A549 (cell line): ENCODE results near the gene BID. TPM values are rescaled to one million over a fixed set of nuclear protein-coding genes. Genes with fewer than 3 reads are reported as not detected.

Source experiments
- ATAC-seq, 2 experiments: fragments of 200-7000 bp in 1 of 2; fragments of >200 bp in 1 of 2; cut with Nextera tagmentation in 1 of 2; cut with Tn5 transposase in 1 of 2; 3 replicates each; pipeline versions ENCODE4 v1.8.0 to v1.9.1; 2018 to 2020; ENCODE audit warnings: mild to moderate bottlenecking in 1 of 2, moderate library complexity in 1 of 2
- CTCF ChIA-PET: fragments of 300-600 bp; sonication (Branson Sonifier 250); formaldehyde crosslinking; extraction: SDS; loops from one replicate; lab custom pipeline; 2021; ENCODE audit warnings: antibody characterized with exemption, inconsistent platforms; lab: Yijun Ruan, JAX
- POLR2A ChIA-PET: fragments of 350-600 bp; formaldehyde crosslinking; extraction: SDS; loops from one replicate; lab custom pipeline; 2021; ENCODE audit warnings: antibody characterized with exemption, inconsistent platforms; lab: Yijun Ruan, JAX
- DNase-seq, 2 experiments: peaks; one replicate each; pipeline versions ENCODE4 v3.0.0 to v3.0.0-alpha.2; 2011 to 2016; ENCODE audit warnings: low read depth in 1 of 2, low spot score in 1 of 2
- FAIRE-seq: peaks from 2 replicates; lab custom pipeline; 2011; peaks lifted over from hg19 to GRCh38; lab: Jason Lieb, UNC
- H3K27ac ChIP-seq, 2 experiments: fragments of >200 bp; sonication (Bioruptor Twin); formaldehyde crosslinking; 3 replicates each; pipeline ENCODE4 v1.5.1; 2016 to 2017
- H3K4me1 ChIP-seq: fragments of >200 bp; sonication (Bioruptor Twin); formaldehyde crosslinking; 3 replicates; pipeline ENCODE4 v1.6.1; 2016
- H3K4me2 ChIP-seq: fragments of >200 bp; sonication (Bioruptor Twin); formaldehyde crosslinking; 3 replicates; pipeline ENCODE4 v1.6.1; 2016
- H3K4me3 ChIP-seq: fragments of >200 bp; sonication (Bioruptor Twin); formaldehyde crosslinking; 3 replicates; pipeline ENCODE4 v1.5.1; 2016
- H3K9me3 ChIP-seq: fragments of >200 bp; sonication (Bioruptor Twin); formaldehyde crosslinking; 3 replicates; pipeline ENCODE4 v1.6.1; 2016
- BCL3 ChIP-seq: fragments of >200 bp; sonication (Bioruptor Twin); formaldehyde crosslinking; IDR thresholded peaks from 3 replicates; pipeline ENCODE4 v1.6.1; 2016
- BHLHE40 ChIP-seq: IDR thresholded peaks from 2 replicates; pipeline ENCODE4 v1.6.1; 2012; ENCODE audit warnings: low read depth, low read length, inconsistent platforms
- CBX8 ChIP-seq: fragments of 200-600 bp; sonication (generic); IDR thresholded peaks from 2 replicates; pipeline ENCODE4 v1.6.1; 2016
- CEBPB ChIP-seq, 2 experiments: fragments of >200 bp in 1 of 2; sonication (Bioruptor Twin) in 1 of 2; formaldehyde crosslinking in 1 of 2; IDR thresholded peaks; 2 replicates each; pipeline ENCODE4 v1.6.1; 2012 to 2016
- CTCF ChIP-seq: fragments of >200 bp; sonication (Bioruptor Twin); formaldehyde crosslinking; IDR thresholded peaks from 3 replicates; pipeline ENCODE4 v1.5.1; 2016
- EP300 ChIP-seq, 2 experiments: fragments of >200 bp; sonication (Bioruptor Twin); formaldehyde crosslinking; IDR thresholded peaks; 2 replicates in 1 of 2; 3 replicates in 1 of 2; pipeline ENCODE4 v1.6.1; 2016 to 2017
- ESRRA ChIP-seq: fragments of 150-350 bp; IDR thresholded peaks from 2 replicates; pipeline ENCODE4 v1.6.1; 2014; ENCODE audit warnings: mild to moderate bottlenecking, low read length, borderline replicate concordance
- HOXB13 ChIP-seq: fragments of 250-450 bp; sonication (Bioruptor Pico); IDR thresholded peaks from 2 replicates; pipeline ENCODE4 v1.5.0; 2020; ENCODE audit warnings: low read depth, mild to moderate bottlenecking, moderate library complexity
- HOXB5 ChIP-seq: fragments of 250-450 bp; sonication (Bioruptor Pico); IDR thresholded peaks from 2 replicates; pipeline ENCODE4 v1.5.0; 2020; ENCODE audit warnings: mild to moderate bottlenecking, moderate library complexity
- JUNB ChIP-seq: fragments of >200 bp; sonication (Bioruptor Twin); formaldehyde crosslinking; IDR thresholded peaks from 2 replicates; pipeline ENCODE4 v1.6.1; 2016
- KDM5A ChIP-seq: fragments of 200-600 bp; sonication (generic); IDR thresholded peaks from 2 replicates; pipeline ENCODE4 v1.6.1; 2016; ENCODE audit warnings: antibody characterized with exemption, mild to moderate bottlenecking
- MAX ChIP-seq: IDR thresholded peaks from 2 replicates; pipeline ENCODE4 v1.6.1; 2012
- MAZ ChIP-seq: fragments of 150-350 bp; IDR thresholded peaks from 2 replicates; pipeline ENCODE4 v1.6.1; 2014; ENCODE audit warnings: antibody characterized with exemption, low read depth, low read length, borderline replicate concordance
- NFE2L2 ChIP-seq: fragments of 150-350 bp; conservative IDR thresholded peaks from 2 replicates; pipeline ENCODE4 v1.6.1; 2014; ENCODE audit warnings: low read length
- NPAS2 ChIP-seq: fragments of 250-450 bp; sonication (Bioruptor Pico); IDR thresholded peaks from 2 replicates; pipeline ENCODE4 v1.8.0; 2022; ENCODE audit warnings: mild to moderate bottlenecking, moderate library complexity, borderline replicate concordance
- NR3C1 ChIP-seq: fragments of >200 bp; sonication (Bioruptor Twin); formaldehyde crosslinking; IDR thresholded peaks from 3 replicates; pipeline ENCODE4 v1.6.1; 2017
- PBX3 ChIP-seq: IDR thresholded peaks from 2 replicates; pipeline ENCODE4 v1.6.1; 2012
- PHF8 ChIP-seq: fragments of 200-600 bp; sonication (generic); IDR thresholded peaks from 2 replicates; pipeline ENCODE4 v1.6.1; 2016; ENCODE audit warnings: low read depth, mild to moderate bottlenecking, antibody characterized with exemption, moderate library complexity, borderline replicate concordance
- POLR2A ChIP-seq: IDR thresholded peaks from 2 replicates; pipeline ENCODE4 v1.6.1; 2012; ENCODE audit warnings: mild to moderate bottlenecking, low read length
- POLR2AphosphoS2 ChIP-seq: conservative IDR thresholded peaks from 2 replicates; pipeline ENCODE4 v1.6.1; 2012; ENCODE audit warnings: low read length, improper control_type of control experiment, inconsistent platforms
- RAD21 ChIP-seq, 2 experiments: fragments of >200 bp in 1 of 2; sonication (Bioruptor Twin) in 1 of 2; formaldehyde crosslinking in 1 of 2; IDR thresholded peaks in 1 of 2; conservative IDR thresholded peaks in 1 of 2; 2 replicates in 1 of 2; 3 replicates in 1 of 2; pipeline ENCODE4 v1.6.1; 2012 to 2018; ENCODE audit warnings: inconsistent platforms in 1 of 2
- RNF2 ChIP-seq: fragments of 200-600 bp; sonication (generic); IDR thresholded peaks from 2 replicates; pipeline ENCODE4 v1.6.1; 2016; ENCODE audit warnings: low read depth, mild to moderate bottlenecking, antibody characterized with exemption, moderate library complexity, borderline replicate concordance
- TFCP2L1 ChIP-seq: fragments of 250-450 bp; sonication (Bioruptor Pico); IDR thresholded peaks from 2 replicates; pipeline ENCODE4 v1.5.0; 2021; ENCODE audit warnings: mild to moderate bottlenecking
- ZNF302 ChIP-seq: fragments of 250-450 bp; sonication (Bioruptor Pico); IDR thresholded peaks from 2 replicates; pipeline ENCODE4 v1.9.0; 2021; ENCODE audit warnings: inconsistent platforms, mild to moderate bottlenecking, moderate library complexity
- ZSCAN20 ChIP-seq: fragments of 250-450 bp; sonication (Bioruptor Pico); IDR thresholded peaks from 2 replicates; pipeline ENCODE4 v1.8.0; 2022; ENCODE audit warnings: mild to moderate bottlenecking, moderate library complexity
- WGBS: methylation state at CpG from one replicate; pipeline ENCODE4 v1.1.6; 2017; ENCODE audit errors: missing lambda C conversion rate; 5-methylcytosine and 5-hydroxymethylcytosine counted together
- polyA plus RNA-seq, 4 experiments: library from polyadenylated mRNA; depleted of rRNA in 3 of 4; stranded (reverse); fragments of >200 nt; fragmentation: RNase III in 1 of 4; extraction: RNeasy Plus Mini Kit Qiagen cat#74134 plus additional on column Dnase treatment in 1 of 4; gene quantifications; 2 replicates in 3 of 4; 3 replicates in 1 of 4; pipeline ENCODE4 v1.2.3, GENCODE V29; 2011 to 2017

BID gene
- polyA plus RNA-seq, 2 of the 4 experiments (the other 2 are of a cell fraction) = 50.8 to 56.6 TPM

DNA sequence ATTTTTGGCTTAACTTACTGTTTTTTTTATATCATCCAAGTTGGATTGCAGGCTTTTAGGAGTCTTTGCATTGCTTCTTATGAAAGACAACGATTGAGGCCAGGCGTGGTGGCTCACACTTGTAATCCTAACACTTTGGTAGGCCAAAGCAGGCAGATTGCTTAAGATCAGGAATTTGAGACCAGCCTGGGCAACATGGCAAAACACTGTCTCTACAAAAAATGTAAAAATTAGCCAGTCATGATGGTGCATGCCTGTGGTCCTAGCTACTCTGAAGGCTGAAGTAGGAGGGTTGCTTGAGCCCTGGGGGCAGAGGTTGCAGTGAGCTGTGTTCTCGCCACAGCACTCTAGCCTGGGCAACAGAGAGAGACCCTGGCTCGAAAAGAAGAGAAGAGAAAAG, 56.6 kb downstream of the BID start (continued):
- TF ChIP-seq CBX8 = no peak
- no peak for TF ChIP-seq NFE2L2
- no peak for TF ChIP-seq CTCF
- TF ChIP-seq PBX3 = no peak
- no peak for TF ChIP-seq ZSCAN20 (CRISPR knock-in tag)

- DNase-seq = no peak
- H3K4me2 ChIP-seq = no peak overlapping the region
- TF ChIP-seq MAX (no peak), POLR2A (no peak), MAZ (no peak), POLR2AphosphoS2 (no peak), KDM5A (no peak), ZSCAN20 (CRISPR knock-in tag) (no peak), NFE2L2 (no peak), EP300 (IDR thresholded peaks at IDR 0.05) (no peak)
- TF ChIP-seq, all 56 proteins: peak for 0
- H3K4me3 ChIP-seq = no peak overlapping the region
- no peak overlapping the region for H3K27ac ChIP-seq
- WGBS = 90% methylated on average over 3 of the region's 3 CpGs
- peaks cover 14% of the 10 kb centered on the region for H3K4me1 ChIP-seq
- FAIRE-seq (no peak), ATAC-seq (no peak)
- POLR2A ChIA-PET = no interaction called here
- CTCF ChIA-PET = no interaction called here
- no peaks in the 10 kb centered on the region for H3K9me3 ChIP-seq
These were observed 57.7 kb downstream of the BID start for GRCh38 chr22:17716529-17716928.

- no peak overlapping the region for H3K27ac ChIP-seq
- ATAC-seq = no peak
- CTCF ChIA-PET = no interaction called here
- no peak for TF ChIP-seq RNF2
- no peak for TF ChIP-seq BCL3
- TF ChIP-seq HOXB5 (CRISPR knock-in tag) = no peak
- TF ChIP-seq, all 56 proteins: peak for 0
- FAIRE-seq (no peak), DNase-seq (no peak)
- Histone ChIP-seq H3K4me1 (peaks cover 33% of the 10 kb centered on the region), H3K4me2 (peak overlapping the region; percentile 16), H3K4me3 (no peak overlapping the region), H3K9me3 (no peaks in the 10 kb centered on the region)
- POLR2A ChIA-PET = no interaction called here
- 12% methylated on average over 2 of the region's 2 CpGs for WGBS
These were observed 61.8 kb downstream of the BID start for GRCh38 chr22:17712441-17712840.

DNA sequence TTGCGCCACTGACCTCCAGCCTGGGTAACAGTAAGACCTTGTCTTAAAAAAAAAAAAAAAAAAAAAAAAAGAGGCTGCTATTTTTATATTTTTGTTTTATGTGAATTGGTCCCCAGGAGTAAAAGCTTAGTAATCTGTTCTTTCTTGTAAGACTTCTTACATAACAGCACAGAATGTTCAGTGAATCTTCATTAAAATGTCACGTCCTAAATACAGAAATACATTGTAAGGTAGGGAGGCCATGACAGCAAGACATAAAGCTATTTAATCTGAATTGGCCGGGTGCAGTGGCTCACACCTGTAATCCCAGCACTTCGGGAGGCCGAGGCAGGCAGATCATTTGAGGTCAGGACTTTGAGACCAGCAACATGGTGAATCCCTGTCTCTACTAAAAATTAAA, 64.2 kb downstream of the BID start:
- POLR2A ChIA-PET = interaction anchor here (0.5 kb wide), 1 partner anchor 153 kb away, joined by 3 read pairs; no protein-coding TSS in a partner anchor
- no peak for DNase-seq
- CTCF ChIA-PET = interaction anchor here (0.7 to 1.6 kb wide), 2 partner anchors 120 to 292 kb away, joined by 3 to 4 read pairs; no protein-coding TSS in a partner anchor

More for the DNA sequence above, 64.2 kb downstream of the BID start:
- Histone ChIP-seq H3K4me2 (no peak overlapping the region), H3K4me1 (peaks cover 42% of the 10 kb centered on the region), H3K9me3 (no peaks in the 10 kb centered on the region), H3K27ac (no peak overlapping the region), H3K4me3 (no peak overlapping the region)
- ATAC-seq = no peak
- no peak for FAIRE-seq
- no peak for TF ChIP-seq JUNB
- no peak for TF ChIP-seq BCL3
- TF ChIP-seq BHLHE40 = no peak
- TF ChIP-seq PHF8 = no peak
- no peak for TF ChIP-seq NPAS2 (CRISPR knock-in tag)
- no peak for TF ChIP-seq RAD21 (conservative IDR thresholded peaks at IDR 0.05 in 1 of 2, IDR thresholded peaks at IDR 0.05 in 1 of 2)
- no peak for TF ChIP-seq NR3C1
- TF ChIP-seq TFCP2L1 = no peak
- no peak for TF ChIP-seq ZNF302 (CRISPR knock-in tag)
- no peak for TF ChIP-seq CEBPB (IDR thresholded peaks at IDR 0.05)
- no peak for TF ChIP-seq HOXB13 (CRISPR knock-in tag)
- TF ChIP-seq ESRRA = no peak
- WGBS = 96% methylated on average over 5 of the region's 5 CpGs
